GM21360 (cell line): ENCODE measurements around the gene PAX8.

Experiments
- ATAC-seq: cut with Tn5 transposase; IDR thresholded peaks from one replicate; pipeline ENCODE4 v1.9.1; 2021; ENCODE audit warnings: mild to moderate bottlenecking, moderate library complexity; ENCODE audit not compliant: unreplicated experiment

The PAX8 gene

DNA sequence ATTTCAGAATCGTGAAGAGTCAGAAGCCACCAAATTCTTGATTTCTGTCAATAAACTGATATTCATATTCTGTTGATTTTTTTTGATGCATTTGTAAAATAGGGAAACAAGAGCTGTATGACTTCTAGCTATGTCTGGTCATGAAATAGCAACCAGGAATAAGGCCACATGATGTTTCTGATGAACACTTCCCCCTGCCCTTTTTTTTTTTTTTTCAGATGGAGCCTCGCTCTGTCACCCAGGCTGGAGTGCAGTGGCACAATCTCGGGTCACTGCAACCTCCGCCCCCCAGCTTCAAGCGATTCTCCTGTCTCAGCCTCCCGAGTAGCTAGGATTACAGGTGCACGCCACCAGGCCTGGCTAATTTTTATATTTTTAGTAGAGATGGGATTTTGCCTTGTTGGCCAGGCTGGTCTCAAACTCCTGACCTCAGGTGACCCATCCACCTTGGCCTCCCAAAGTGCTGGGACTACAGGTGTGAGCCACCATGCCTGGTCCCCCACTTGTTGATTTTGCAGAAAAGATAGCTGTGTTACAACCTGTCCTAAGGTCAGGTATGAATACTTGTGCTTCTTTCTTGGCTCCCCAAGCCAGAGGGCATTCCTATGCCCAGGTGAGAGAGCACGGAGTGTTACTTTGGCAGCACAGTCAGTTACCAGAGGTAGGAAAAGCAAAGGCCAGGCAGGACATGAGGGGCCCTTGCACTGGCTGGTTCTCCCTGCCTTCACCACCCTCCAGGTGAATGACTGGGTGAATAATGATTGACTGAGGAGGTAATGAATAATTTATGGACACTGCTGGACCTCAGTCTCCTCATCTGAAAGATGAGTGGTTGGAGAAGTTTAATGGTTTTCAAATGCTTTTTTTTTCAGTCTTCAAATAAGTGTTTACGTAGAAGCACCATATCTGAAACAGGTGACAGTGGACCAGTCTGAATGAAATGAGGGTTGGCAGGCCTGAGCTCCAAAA lies 39.6 kb downstream of the PAX8 start:
- ATAC-seq, result no peak

DNA sequence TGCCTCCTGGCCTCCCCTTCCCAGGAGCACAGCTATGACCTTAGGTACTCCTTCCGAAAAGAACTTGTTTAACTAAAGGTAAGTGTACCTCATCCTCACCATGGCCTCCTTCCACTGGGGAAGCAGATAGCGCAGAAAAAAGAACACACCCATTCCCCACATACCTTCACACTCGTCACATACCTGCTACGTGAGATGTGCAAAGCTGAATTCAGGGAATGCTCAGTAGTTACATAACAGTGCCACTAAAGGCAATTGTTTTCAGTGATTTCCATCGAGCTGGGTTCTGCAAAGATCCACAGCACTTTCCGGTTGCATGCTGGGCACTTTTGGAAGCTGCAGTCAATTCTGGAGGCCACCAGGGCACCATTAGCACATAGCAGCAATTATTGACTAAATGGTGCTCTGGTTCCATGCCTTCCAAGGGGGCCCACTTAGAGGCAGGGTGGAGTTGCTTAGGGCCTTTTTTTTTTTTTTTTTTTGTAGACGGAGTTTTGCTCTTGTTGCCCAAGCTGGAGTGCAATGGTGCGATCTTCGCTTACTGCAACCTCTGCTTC lies 41.0 kb downstream of the PAX8 start:
- no peak for ATAC-seq

DNA sequence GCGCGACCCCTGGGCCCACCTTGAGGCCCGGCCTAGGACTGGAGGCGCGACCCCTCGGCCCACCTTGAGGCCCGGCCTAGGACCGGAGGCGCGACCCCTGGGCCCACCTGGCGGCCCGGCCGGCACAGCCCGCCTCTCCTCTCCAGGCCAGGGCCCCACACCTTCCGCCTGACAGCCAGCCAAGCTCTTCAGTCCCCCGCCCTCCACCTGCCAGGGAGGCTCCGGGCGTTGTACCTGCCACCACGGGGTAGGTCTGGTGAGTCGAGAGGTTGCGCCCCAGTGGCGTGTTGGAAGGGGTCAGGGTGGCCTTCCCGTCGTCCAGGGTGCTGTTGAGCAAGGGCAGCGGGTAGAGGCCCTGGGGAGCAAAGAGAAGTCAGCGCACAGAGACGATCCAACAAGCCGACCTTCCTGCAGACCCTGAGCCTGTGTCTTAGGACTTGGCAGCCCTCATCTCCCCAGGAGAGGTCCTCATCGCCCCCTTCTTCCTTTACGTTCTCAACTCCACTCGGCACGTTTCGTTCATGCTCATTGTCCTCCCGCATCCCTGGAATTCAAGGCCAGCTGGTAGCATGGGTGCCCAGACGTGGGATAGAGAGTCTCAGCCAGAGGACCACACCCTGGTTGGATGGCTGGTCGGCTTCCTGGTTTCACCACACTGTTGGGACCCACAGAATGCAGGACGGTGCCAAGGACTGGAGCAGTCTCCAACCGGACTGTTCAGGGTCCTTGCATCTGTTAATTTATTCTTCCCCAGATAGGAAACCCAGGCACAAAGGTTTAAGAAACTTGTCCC lies 42.2 kb downstream of the PAX8 start:
- no peak for ATAC-seq

DNA sequence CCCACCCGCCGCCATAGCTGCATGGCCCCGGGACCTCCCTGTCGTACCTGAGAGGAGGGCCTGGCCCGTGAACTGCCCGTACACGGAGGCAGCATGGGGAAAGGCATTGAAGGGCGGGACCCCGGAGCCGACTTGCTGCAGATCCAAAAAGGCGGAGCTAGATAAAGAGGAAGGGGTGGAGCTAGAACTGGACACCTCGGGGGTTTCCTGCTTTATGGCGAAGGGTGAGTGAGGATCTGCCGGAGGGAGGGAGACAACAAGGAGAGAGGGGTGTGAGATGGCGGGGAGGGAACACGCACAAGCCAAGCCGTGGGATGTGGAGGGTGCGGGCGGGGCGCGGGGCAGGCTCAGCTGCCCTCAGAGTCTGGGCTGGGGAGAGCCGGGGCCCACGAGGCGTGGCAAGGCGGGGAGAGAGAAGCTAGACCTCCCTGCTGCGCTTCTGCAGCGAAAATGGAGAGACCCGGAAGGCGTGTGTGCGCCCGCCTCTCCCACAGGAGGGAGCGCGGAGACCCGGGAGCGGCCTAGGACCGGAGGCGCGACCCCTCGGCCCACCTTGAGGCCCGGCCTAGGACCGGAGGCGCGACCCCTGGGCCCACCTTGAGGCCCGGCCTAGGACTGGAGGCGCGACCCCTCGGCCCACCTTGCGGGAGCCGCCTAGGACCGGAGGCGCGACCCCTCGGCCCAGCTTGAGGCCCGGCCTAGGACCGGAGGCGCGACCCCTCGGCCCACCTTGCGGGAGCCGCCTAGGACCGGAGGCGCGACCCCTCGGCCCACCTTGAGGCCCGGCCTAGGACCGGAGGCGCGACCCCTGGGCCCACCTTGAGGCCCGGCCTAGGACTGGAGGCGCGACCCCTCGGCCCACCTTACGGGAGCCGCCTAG lies 43.1 kb downstream of the PAX8 start:
- peak; percentile 82 for ATAC-seq

DNA sequence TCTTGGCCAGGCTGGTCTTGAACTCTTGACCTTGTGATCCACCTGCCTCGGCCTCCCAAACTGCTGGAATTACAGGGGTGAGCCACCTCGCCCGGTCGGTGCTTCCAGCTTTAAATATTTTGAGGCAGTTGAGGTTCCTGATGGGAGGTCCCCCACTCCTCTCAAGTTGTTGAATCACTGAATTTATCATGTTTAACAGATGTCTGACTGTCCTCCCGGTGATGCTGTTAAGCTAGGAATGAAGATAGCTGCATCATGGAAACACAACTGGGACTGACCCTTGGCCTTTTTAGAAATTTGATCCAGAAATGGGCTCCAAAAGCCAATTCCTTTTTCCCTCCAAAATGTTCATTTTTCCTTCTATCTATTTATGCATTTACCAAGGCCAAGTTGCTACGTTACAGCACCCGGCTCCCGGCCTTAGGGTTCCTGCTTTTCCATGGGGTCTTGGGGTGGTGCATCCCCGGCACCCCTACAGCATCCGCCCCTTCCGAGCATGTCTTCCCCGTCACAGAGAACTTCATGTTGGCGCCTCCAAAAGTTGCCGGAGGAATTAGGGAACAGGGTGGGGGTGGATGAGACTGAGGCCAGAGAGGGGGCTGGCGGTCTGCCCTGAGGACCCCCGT lies 43.9 kb downstream of the PAX8 start:
- no peak for ATAC-seq

DNA sequence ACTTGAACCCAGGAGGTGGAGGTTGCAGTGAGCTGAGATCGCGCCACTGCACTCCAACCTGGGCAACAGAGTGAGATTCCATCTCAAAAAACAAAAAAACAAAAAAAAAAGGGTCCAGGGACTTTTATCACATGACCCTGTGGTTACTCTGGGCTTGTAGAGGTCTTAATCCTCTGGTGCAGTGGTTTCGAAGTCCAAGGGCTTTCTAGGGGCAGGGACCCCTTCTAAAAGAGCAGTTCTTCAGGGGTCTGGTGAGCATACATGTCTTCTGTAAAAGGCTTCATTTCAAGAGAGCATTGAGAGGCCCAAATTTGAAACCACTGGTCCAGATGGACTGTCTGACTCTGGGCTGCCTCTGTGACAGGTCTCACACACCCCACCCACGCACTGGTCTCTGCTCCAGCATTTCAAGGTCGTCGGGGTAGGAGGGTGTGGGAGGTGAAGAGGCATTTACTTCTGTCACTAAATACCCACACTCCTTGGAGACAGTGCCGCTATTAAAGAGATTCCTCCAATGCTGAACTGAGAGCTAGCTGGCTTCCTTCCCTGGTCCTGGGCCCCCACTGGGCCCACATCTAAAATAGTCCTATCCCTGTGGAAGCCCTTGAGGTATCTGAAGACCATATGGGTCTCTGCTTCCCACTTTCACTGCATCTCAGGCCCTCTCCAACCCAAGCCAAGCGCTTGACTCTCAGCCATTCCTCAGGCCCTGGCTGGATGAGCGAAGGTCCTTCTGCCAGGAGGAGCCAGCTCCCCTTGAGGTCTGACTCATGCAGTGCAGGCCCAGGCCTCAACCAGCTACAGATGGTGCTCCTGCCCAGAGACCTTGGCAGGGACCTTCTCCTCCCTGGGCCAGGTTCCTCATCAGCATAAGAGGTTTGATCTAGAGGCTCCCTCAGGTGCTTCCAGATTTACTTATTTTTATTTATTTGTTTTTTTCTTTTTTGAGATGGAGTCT lies 44.8 kb downstream of the PAX8 start:
- no peak for ATAC-seq

DNA sequence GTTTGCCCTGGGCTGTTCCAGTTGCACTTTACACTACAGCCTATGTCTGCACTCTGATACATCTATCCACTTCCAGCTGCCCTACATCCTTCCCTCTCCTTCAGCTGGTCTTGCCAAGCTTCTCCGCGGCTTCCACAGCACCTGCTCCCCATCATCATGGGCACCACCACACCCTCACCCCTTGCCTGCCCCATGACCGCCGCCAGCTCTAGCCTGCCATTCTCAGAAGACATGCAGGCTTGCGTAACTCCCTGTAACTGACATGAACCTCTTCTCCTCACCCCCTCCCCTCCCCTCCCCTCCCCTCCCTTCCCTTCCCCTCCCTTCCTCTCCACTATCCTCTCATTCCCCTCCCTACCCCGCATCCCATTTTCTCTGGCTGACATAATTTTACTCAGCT lies 46.0 kb downstream of the PAX8 start:
- ATAC-seq, result no peak

DNA sequence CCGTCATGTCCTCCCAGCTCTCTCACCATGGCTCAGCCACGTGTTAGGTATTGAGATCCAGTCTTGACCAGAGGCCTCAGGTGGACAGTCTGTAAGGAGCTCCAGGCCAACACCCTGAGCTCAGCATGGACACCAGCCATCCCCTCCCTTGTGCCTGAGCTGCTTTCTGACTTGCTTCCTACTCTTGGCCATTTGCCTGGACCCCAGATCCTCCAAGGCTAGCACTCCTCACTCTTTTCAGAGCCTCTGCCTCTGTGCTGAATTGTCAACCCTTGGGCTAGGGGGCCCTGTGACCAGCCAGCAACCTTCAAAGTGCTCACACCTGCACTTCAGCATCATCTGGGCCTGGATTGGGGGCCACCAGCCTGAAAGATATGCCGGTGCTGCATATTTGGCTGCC lies 46.6 kb downstream of the PAX8 start:
- no peak for ATAC-seq

DNA sequence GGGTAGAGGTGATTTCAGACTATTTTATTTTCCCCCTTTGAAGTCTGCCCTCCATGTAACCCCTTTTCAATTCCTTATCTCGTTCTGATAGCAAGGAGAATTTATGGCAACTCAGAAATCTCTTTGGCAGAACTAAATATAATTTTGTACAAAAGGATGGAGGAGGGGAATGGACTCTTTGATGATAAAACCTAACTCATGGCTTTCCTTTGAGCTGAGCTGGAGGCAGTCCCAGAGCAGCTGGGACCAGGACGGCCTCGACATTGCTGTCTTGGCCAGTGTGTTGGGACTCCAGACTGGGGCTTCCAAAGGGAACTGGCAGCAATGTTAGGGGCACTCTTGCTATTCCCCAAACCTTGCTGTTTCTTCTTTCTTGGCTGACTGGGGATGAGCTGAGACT lies 47.7 kb downstream of the PAX8 start:
- ATAC-seq, result no peak

DNA sequence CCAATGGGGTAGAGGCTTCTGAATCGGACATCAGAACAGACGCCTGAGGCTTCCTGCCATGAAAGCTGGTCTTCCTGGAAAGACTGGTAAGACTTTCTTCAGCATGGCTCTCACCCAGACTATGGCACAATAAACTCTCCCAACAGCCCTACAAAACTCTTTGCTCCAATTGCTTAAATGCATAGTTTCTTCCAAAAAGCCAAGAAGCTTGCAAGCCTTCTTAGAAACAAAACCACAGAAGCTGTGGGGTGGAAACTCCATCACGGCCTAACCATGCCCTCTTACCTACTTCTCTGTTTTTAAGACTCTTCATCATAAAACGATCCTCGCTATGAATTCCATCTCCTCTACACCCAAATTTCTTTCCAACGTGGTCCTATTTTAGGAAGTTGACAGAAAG lies 48.2 kb downstream of the PAX8 start:
- ATAC-seq, result no peak

DNA sequence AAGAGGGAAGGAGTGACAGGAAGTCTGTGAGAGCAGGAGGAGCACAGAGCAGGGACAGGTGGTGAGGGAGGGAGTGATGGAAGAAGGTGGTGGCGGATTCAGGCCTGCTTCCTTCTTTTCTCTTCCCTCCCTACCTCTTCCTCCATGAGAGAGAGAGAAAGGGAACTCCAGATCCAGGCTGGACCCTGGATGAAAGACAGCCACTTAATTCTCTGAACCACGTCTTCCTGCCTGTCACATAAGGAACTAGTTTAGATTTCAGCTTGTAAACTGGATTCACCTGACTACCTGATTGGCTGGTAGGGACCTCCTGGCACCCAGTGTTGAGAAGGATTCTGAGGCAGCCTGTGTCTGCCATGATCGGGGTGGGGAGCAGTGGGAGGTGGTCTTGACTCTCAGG lies 48.9 kb downstream of the PAX8 start:
- ATAC-seq, result no peak

DNA sequence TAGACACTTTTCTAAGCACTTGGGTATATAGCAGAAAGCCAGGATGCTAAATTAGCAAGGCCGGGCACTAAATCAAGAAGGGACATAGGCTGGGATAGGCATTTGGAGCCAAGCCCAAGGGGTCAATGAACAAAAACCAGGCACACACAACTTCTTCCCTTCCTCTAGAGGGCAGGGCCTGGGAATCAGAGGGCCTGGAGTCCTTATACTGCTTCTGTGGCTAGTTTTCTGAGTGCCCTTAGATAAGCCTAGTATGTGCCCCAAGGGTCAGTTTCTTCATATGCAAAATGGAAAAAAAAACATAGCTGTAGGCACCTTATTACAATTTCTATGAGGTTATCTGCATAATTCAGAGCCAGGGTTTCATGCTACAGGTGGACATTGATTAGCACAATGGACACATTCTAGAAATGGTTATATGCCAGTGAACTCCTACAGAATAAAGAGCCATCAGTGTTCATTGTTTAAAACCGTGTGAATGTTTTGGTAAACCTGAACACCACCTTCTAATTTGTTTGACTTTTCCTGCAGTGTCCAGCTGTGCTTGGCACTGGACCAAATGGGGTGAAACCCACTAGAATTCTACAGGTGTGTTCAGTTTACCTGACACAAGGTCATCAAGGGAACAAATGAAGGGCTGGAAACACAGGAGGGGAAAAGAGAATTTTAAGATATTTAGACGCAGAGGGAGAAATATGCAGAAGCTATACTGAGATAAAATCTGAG lies 49.6 kb downstream of the PAX8 start:
- no peak for ATAC-seq

DNA sequence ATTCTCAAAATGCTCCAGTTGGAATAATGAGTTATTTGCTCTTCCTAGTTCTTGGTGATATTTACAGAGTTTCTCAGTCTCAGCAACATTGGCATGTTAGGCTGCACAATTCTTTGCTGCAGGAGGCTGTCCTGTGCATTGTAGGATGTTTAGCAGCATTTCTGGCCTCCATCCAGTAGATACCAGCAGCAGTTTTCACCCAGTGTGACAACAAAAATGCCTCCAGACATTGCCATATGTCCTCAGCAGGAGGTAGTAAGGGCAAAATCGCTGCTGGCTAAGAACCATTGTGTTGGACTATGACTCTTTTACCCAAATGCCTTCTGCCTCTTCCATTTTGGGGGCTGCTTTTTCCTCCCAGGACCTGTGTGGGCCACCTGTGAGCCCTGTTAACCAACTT lies 50.4 kb downstream of the PAX8 start:
- no peak for ATAC-seq

DNA sequence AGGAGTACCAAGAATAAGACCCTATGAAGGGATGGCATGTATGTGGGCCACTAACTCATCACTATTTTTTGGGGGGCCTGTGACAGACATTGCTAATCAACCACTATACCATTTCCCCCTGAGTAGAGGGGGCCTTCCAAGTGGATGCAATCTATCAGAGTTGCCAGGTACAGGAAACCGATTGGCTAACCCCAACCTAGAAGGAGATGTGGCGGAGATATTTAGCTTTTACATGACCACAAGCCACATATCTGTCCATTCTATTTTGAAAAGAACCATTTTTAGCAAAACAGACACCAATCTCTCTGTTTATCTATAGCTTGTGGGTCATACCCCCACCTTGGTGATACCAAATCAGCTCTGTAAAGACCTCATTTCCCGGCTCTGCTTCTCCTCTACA lies 51.0 kb downstream of the PAX8 start:
- no peak for ATAC-seq

DNA sequence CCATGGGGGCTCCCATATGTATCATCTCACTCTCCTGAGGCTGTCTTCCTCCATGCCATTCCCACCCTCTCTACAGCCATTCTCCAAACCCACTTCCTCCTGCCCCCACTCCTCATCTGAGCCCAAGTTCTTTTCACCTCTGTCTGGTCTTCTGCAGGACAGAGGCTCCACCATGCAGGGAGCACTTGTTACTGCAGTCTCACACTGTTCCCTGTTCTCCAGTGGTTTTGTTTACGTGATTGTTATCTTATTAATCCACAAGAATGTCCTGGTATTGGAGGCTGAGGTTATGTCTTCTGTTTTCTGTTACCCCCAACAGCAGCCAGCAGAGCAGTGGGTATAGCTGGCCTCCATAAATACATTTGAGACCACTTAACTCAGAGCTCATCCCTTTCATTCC lies 51.4 kb downstream of the PAX8 start:
- ATAC-seq, result no peak

DNA sequence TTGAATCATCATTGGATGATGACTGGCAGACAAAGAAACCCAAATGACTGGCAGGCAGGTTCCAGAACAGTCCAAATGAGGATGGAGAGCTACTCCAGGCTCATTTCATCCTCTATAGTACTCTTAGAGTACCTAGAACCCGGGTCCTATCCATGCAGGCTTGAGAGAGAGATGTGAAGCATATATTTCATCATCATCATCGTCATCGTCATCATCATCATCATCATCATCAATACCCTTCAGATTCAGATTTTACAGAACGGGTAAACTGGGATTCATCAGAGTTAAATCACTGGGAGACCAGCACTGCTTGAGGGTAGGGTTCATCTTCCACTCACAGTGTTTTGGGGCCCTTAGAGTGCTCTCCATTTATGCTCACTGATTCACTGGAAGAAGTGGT lies 52.3 kb downstream of the PAX8 start:
- no peak for ATAC-seq

DNA sequence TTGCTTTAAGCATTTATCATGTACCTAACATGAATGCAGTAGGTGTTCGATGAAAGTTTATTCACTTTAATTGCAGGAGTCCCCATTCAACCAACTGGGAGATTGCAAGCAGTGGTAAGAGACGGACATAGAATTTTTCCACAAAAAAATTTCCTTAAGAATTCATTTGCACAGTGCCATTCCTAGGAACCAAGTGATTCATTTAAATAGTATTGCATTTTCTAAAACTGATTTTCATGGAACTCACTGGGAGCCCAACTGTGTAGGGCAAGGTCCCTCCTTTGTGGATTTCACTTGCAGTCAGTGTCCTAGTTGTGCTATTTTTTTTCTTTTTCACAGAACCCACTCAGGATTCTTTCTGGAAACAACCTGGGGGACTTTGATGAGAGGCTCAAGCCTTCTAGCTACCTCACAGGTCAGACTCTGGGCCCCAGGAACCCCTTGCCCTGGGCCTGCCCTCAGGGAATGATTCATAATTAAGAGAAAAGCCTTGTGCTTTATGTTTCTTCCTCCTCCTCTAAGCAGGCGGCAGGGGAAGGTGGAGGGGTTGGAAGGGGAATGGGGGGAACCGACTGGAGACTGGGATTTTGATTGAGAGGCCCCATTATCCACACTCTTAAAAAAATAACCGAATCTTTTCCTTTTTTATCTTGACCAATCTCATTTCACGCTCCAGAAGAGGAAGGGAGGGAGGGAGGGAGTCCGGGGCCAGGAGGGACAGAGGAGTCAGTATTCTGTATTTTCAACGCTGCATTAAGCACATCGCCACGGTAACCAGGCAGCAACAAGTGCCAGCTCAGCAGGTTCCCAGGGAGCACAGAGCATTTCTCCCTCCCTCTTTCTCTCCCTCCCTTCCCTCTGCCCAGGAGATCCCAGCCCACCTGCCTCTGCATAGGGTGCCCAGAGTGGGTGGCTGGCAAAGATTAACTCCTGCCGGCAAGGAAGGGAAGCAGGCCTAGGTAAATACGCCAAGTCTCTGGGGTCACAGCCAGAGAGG lies 53.2 kb downstream of the PAX8 start:
- no peak for ATAC-seq
